KMS-11 (cell line): ENCODE measurements around the gene CHIT1.

ENCODE experiments used
- H2AFZ ChIP-seq: fragments of 200-600 bp; sonication (generic); 2 replicates; pipeline ENCODE4 v1.6.1; 2016; ENCODE audit warnings: antibody characterized with exemption, mixed run types, low read depth
- H3K27ac ChIP-seq: fragments of 200-600 bp; sonication (generic); 2 replicates; pipeline ENCODE4 v1.6.1; 2016; ENCODE audit warnings: mild to moderate bottlenecking, mixed run types
- H3K27me3 ChIP-seq: fragments of 200-600 bp; sonication (generic); 2 replicates; pipeline ENCODE4 v1.6.1; 2017; ENCODE audit warnings: mild to moderate bottlenecking, low read depth, mixed run types, moderate library complexity; ENCODE audit not compliant: insufficient read depth
- H3K36me3 ChIP-seq: fragments of 200-600 bp; sonication (generic); 2 replicates; pipeline ENCODE4 v1.6.1; 2017; ENCODE audit warnings: mild to moderate bottlenecking, mixed run types; ENCODE audit not compliant: insufficient read depth
- H3K4me1 ChIP-seq: fragments of 200-600 bp; sonication (generic); 2 replicates; pipeline ENCODE4 v1.6.1; 2016; ENCODE audit warnings: mild to moderate bottlenecking, low read depth, mixed run types; ENCODE audit not compliant: poor library complexity, severe bottlenecking
- H3K4me2 ChIP-seq: fragments of 200-600 bp; sonication (generic); 2 replicates; pipeline ENCODE4 v1.7.0; 2016; ENCODE audit warnings: mild to moderate bottlenecking, mixed run types
- H3K4me3 ChIP-seq: fragments of 200-600 bp; sonication (generic); IDR thresholded peaks from 2 replicates; pipeline ENCODE4 v1.6.1; 2017; ENCODE audit warnings: low read depth, low read length, mixed read lengths; ENCODE audit not compliant: insufficient read depth
- H3K79me2 ChIP-seq: fragments of 200-600 bp; sonication (generic); 2 replicates; pipeline ENCODE4 v1.6.1; 2016; ENCODE audit warnings: low read depth, mixed run types; ENCODE audit not compliant: insufficient read depth
- H3K9ac ChIP-seq: fragments of 200-600 bp; sonication (generic); 2 replicates; pipeline ENCODE4 v1.6.1; 2016; ENCODE audit warnings: mild to moderate bottlenecking, mixed run types
- H4K20me1 ChIP-seq: fragments of 200-600 bp; sonication (generic); 2 replicates; pipeline ENCODE4 v1.6.1; 2016; ENCODE audit warnings: mild to moderate bottlenecking, mixed run types; ENCODE audit not compliant: insufficient read depth
- TF ChIP-seq, protein P1 (sequence below): fragments of 200-600 bp; sonication (generic); conservative IDR thresholded peaks from 2 replicates; pipeline ENCODE4 v1.6.1; 2017; ENCODE audit warnings: low read depth, mild to moderate bottlenecking, antibody characterized with exemption, low read length, moderate library complexity, mixed read lengths

The CHIT1 gene

DNA sequence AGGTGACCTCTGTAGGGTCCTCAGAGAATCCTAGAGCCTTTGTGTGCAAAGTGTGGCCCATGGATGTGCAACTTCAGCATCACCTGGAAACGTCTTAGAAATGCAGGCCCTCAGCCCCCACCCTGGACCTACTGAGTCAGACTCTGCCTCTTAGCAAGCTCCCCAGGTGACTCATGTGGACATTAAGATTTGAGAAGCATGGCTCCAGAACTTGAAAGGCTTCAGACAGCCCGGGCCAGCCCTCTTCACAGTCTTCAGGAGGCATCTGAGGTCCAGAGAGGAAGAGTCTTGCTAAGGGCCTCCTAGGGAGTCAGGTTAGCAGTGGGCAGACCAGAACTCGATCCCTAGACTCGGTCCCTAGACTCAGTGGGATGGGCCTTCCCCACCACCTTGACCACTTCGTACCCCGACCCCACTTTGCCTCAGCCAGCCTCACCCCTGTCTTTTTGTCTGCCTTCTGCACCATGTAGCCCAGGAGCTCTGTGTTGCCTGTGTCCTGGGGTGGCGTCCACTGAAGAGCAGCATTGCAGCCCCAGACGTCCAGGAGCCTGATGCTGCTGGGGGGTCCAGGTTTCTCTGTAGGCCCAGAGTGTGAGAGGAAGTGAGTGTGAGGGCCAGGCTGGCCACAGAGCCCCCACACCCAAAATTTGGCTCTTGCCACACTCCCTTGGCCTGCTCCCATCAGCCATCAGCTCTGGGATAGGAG, 58.7 kb downstream of the CHIT1 start:
- H3K27ac ChIP-seq, result no peak overlapping the region
- TF ChIP-seq, protein P1, sequence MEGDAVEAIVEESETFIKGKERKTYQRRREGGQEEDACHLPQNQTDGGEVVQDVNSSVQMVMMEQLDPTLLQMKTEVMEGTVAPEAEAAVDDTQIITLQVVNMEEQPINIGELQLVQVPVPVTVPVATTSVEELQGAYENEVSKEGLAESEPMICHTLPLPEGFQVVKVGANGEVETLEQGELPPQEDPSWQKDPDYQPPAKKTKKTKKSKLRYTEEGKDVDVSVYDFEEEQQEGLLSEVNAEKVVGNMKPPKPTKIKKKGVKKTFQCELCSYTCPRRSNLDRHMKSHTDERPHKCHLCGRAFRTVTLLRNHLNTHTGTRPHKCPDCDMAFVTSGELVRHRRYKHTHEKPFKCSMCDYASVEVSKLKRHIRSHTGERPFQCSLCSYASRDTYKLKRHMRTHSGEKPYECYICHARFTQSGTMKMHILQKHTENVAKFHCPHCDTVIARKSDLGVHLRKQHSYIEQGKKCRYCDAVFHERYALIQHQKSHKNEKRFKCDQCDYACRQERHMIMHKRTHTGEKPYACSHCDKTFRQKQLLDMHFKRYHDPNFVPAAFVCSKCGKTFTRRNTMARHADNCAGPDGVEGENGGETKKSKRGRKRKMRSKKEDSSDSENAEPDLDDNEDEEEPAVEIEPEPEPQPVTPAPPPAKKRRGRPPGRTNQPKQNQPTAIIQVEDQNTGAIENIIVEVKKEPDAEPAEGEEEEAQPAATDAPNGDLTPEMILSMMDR, result no peak
- H3K27me3 ChIP-seq, result peaks cover 3% of the 10 kb centered on the region
- no peaks in the 10 kb centered on the region for H3K36me3 ChIP-seq
- H3K4me2 ChIP-seq, result no peak overlapping the region
- no peak overlapping the region for H2AFZ ChIP-seq
- H3K4me1 ChIP-seq, result no peaks in the 10 kb centered on the region
- no peaks in the 10 kb centered on the region for H4K20me1 ChIP-seq
- H3K4me3 ChIP-seq, result no peak overlapping the region
- no peak overlapping the region for H3K9ac ChIP-seq
- H3K79me2 ChIP-seq, result no peaks in the 10 kb centered on the region

GRCh38 chr1:203169770-203170520, 59.5 kb downstream of the CHIT1 start:
- no peak overlapping the region for H3K9ac ChIP-seq
- no peaks in the 10 kb centered on the region for H3K36me3 ChIP-seq
- no peaks in the 10 kb centered on the region for H3K4me1 ChIP-seq
- TF ChIP-seq, protein P1, result no peak
- no peak overlapping the region for H3K27ac ChIP-seq
- no peak overlapping the region for H3K4me3 ChIP-seq
- peaks cover 7% of the 10 kb centered on the region for H3K27me3 ChIP-seq
- no peaks in the 10 kb centered on the region for H3K79me2 ChIP-seq
- no peak overlapping the region for H2AFZ ChIP-seq
- H3K4me2 ChIP-seq, result no peak overlapping the region
- no peaks in the 10 kb centered on the region for H4K20me1 ChIP-seq

GRCh38 chr1:203168991-203169390, 60.5 kb downstream of the CHIT1 start:
- H3K4me1 ChIP-seq, result no peaks in the 10 kb centered on the region
- no peaks in the 10 kb centered on the region for H3K36me3 ChIP-seq
- H3K4me2 ChIP-seq, result no peak overlapping the region
- H3K79me2 ChIP-seq, result no peaks in the 10 kb centered on the region
- H2AFZ ChIP-seq, result no peak overlapping the region
- no peak overlapping the region for H3K4me3 ChIP-seq
- no peak overlapping the region for H3K27ac ChIP-seq
- H3K27me3 ChIP-seq, result peaks cover 9% of the 10 kb centered on the region
- H3K9ac ChIP-seq, result no peak overlapping the region
- no peaks in the 10 kb centered on the region for H4K20me1 ChIP-seq
- TF ChIP-seq, protein P1, result no peak

DNA sequence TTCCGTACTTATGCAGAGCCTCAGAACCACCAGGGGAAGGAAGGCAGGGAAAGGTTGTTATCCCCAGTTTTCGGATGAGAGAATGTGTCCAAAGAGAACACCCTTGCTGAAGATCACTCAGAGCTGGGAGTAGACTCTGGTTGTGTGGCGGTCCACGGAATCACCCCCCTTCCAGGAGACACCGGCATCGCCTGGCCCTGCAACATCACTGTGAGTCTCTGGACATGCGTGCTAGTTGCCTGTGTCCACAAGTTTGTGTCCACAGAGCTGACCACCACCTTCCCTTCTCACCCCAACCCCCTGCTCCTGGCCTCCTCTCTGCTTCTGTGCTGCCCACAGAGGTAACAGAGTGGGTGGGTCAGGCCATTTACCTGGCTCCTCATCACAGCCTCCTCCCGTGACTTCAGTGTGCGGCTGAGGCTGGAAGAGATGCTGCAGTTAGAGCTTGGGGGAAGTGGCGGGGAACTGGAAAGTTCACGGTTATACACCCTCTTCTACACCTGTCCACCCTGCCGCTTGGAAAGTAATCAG, 61.2 kb downstream of the CHIT1 start:
- TF ChIP-seq, protein P1, result no peak
- Histone ChIP-seq H3K36me3 (no peaks in the 10 kb centered on the region), H3K4me2 (no peak overlapping the region), H3K4me1 (no peaks in the 10 kb centered on the region), H4K20me1 (no peaks in the 10 kb centered on the region), H3K27ac (no peak overlapping the region), H3K9ac (no peak overlapping the region), H3K27me3 (peaks cover 15% of the 10 kb centered on the region), H3K79me2 (no peaks in the 10 kb centered on the region), H2AFZ (no peak overlapping the region), H3K4me3 (no peak overlapping the region)
